WTC11 (cell line): ENCODE data around the gene COG5. TPM values are rescaled to one million over a fixed set of nuclear protein-coding genes. Genes with fewer than 3 reads are reported as not detected.

Experiments
- ATAC-seq: fragments of 200-7000 bp; cut with Tn5 transposase; 2 replicates; pipeline ENCODE4 v1.10.0; 2021; ENCODE audit warnings: mild to moderate bottlenecking, moderate library complexity
- CTCF ChIA-PET: fragments of 300-600 bp; sonication (Branson Sonifier 250); formaldehyde crosslinking; loops from one replicate; lab custom pipeline; 2021; ENCODE audit warnings: antibody characterized with exemption; lab: Charles Lee
- POLR2A ChIA-PET: fragments of 350-600 bp; sonication (Branson Sonifier 250); formaldehyde crosslinking; loops from one replicate; lab custom pipeline; 2021; ENCODE audit warnings: antibody characterized with exemption; lab: Charles Lee
- DNase-seq: peaks from one replicate; pipeline ENCODE4 v3.0.0; 2021; ENCODE audit warnings: low spot score
- H3K27ac Mint-ChIP-seq: 2 replicates; pipeline ENCODE4 v1.8.0; 2021; ENCODE audit warnings: mixed read lengths
- H3K27me3 Mint-ChIP-seq: 2 replicates; pipeline ENCODE4 v1.8.0; 2021; ENCODE audit warnings: low read depth, mild to moderate bottlenecking, moderate library complexity, mixed read lengths
- H3K36me3 Mint-ChIP-seq: 2 replicates; pipeline ENCODE4 v1.8.0; 2021; ENCODE audit warnings: mixed read lengths
- H3K4me1 Mint-ChIP-seq: 2 replicates; pipeline ENCODE4 v1.8.0; 2022; ENCODE audit warnings: mixed read lengths
- H3K4me3 Mint-ChIP-seq: 2 replicates; pipeline ENCODE4 v1.8.0; 2021; ENCODE audit warnings: mild to moderate bottlenecking, moderate library complexity, mixed read lengths
- H3K9me3 Mint-ChIP-seq: 2 replicates; pipeline ENCODE4 v1.8.0; 2021; ENCODE audit warnings: mixed read lengths
- ATF2 ChIP-seq: sonication (generic); formaldehyde crosslinking; IDR thresholded peaks from 2 replicates; pipeline ENCODE4 v1.8.1; 2022; ENCODE audit warnings: low read depth, missing genetic modification reagents, borderline replicate concordance
- CREB1 ChIP-seq: sonication (generic); formaldehyde crosslinking; IDR thresholded peaks from 2 replicates; pipeline ENCODE4 v1.8.0; 2023; ENCODE audit warnings: mild to moderate bottlenecking, missing genetic modification reagents
- CREM ChIP-seq: sonication (generic); formaldehyde crosslinking; IDR thresholded peaks from 2 replicates; pipeline ENCODE4 v1.8.1; 2022; ENCODE audit warnings: mild to moderate bottlenecking, missing genetic modification reagents, moderate library complexity
- E2F4 ChIP-seq: sonication (generic); formaldehyde crosslinking; IDR thresholded peaks from 2 replicates; pipeline ENCODE4 v1.8.1; 2022; ENCODE audit warnings: low read depth, mild to moderate bottlenecking, moderate library complexity, missing genetic modification reagents, borderline replicate concordance
- EMX1 ChIP-seq: fragments of 250-450 bp; sonication (Bioruptor Pico); IDR thresholded peaks from 2 replicates; pipeline ENCODE4 v1.8.0; 2021; ENCODE audit warnings: mild to moderate bottlenecking
- ESRRA ChIP-seq: sonication (generic); formaldehyde crosslinking; IDR thresholded peaks from 2 replicates; pipeline ENCODE4 v1.8.1; 2022; ENCODE audit warnings: mild to moderate bottlenecking, missing genetic modification reagents, borderline replicate concordance
- ETV6 ChIP-seq: sonication (generic); formaldehyde crosslinking; IDR thresholded peaks from 2 replicates; pipeline ENCODE4 v1.8.1; 2022; ENCODE audit warnings: mild to moderate bottlenecking, missing genetic modification reagents
- IRF1 ChIP-seq: sonication (generic); formaldehyde crosslinking; IDR thresholded peaks from 2 replicates; pipeline ENCODE4 v1.8.0; 2023; ENCODE audit warnings: missing genetic modification reagents
- MXD4 ChIP-seq: fragments of 250-450 bp; sonication (Bioruptor Pico); IDR thresholded peaks from 2 replicates; pipeline ENCODE4 v1.8.0; 2021; ENCODE audit warnings: mild to moderate bottlenecking, moderate library complexity, borderline replicate concordance
- MYBL2 ChIP-seq: sonication (generic); formaldehyde crosslinking; IDR thresholded peaks from 2 replicates; pipeline ENCODE4 v1.8.1; 2023; ENCODE audit warnings: mild to moderate bottlenecking, moderate library complexity, missing genetic modification reagents
- NFYB ChIP-seq: sonication (generic); formaldehyde crosslinking; conservative IDR thresholded peaks from 2 replicates; pipeline ENCODE4 v1.8.0; 2022; ENCODE audit warnings: low read depth, missing genetic modification reagents
- PRDM15 ChIP-seq: sonication (generic); formaldehyde crosslinking; IDR thresholded peaks from 2 replicates; pipeline ENCODE4 v1.8.0; 2022; ENCODE audit warnings: missing genetic modification reagents
- PRRX2 ChIP-seq: fragments of 250-450 bp; sonication (Bioruptor Pico); IDR thresholded peaks from 2 replicates; pipeline ENCODE4 v1.8.0; 2021; ENCODE audit warnings: mild to moderate bottlenecking
- RORB ChIP-seq: fragments of 250-450 bp; sonication (Bioruptor Pico); IDR thresholded peaks from 2 replicates; pipeline ENCODE4 v1.9.0; 2021; ENCODE audit warnings: mild to moderate bottlenecking
- SMAD3 ChIP-seq: sonication (generic); formaldehyde crosslinking; IDR thresholded peaks from 2 replicates; pipeline ENCODE4 v1.8.0; 2022; ENCODE audit warnings: missing genetic modification reagents, mild to moderate bottlenecking, borderline replicate concordance
- TP53 ChIP-seq: sonication (generic); formaldehyde crosslinking; IDR thresholded peaks from 2 replicates; pipeline ENCODE4 v1.8.1; 2023; ENCODE audit warnings: mild to moderate bottlenecking, missing genetic modification reagents
- USF1 ChIP-seq: sonication (generic); formaldehyde crosslinking; IDR thresholded peaks from 2 replicates; pipeline ENCODE4 v1.8.0; 2022; ENCODE audit warnings: mild to moderate bottlenecking, missing genetic modification reagents
- ZNF121 ChIP-seq: sonication (generic); formaldehyde crosslinking; IDR thresholded peaks from 2 replicates; pipeline ENCODE4 v1.8.0; 2023; ENCODE audit warnings: missing genetic modification reagents
- ZNF263 ChIP-seq: sonication (generic); formaldehyde crosslinking; IDR thresholded peaks from 2 replicates; pipeline ENCODE4 v1.8.1; 2022; ENCODE audit warnings: low read depth, mild to moderate bottlenecking, moderate library complexity, missing genetic modification reagents
- ZNF416 ChIP-seq: fragments of 250-450 bp; sonication (Bioruptor Pico); IDR thresholded peaks from 2 replicates; pipeline ENCODE4 v1.9.0; 2021; ENCODE audit warnings: mild to moderate bottlenecking, inconsistent platforms
- ZNF512 ChIP-seq: sonication (generic); formaldehyde crosslinking; IDR thresholded peaks from 2 replicates; pipeline ENCODE4 v1.8.1; 2022; ENCODE audit warnings: missing genetic modification reagents, borderline replicate concordance
- ZNF532 ChIP-seq: fragments of 250-450 bp; sonication (Bioruptor Pico); IDR thresholded peaks from 2 replicates; pipeline ENCODE4 v1.9.0; 2021; ENCODE audit warnings: mild to moderate bottlenecking, borderline replicate concordance
- total RNA-seq: library from RNA; stranded (reverse); gene quantifications from 3 replicates; pipeline ENCODE4 v1.2.3, GENCODE V29; 2021

Gene COG5
- total RNA-seq, 1 experiment from 2014 or later: 23.8 TPM

- no peak for DNase-seq
- peaks cover 5% of the 10 kb centered on the region; the same call in 1 of the 2 replicates for H3K4me1 Mint-ChIP-seq
- no peak for ATAC-seq
- ChIA-PET CTCF (no interaction called here), POLR2A (no interaction called here)
- TF ChIP-seq ZNF121 (CRISPR knock-in tag): no peak
- no peak for TF ChIP-seq ETV6 (CRISPR knock-in tag)
- TF ChIP-seq E2F4 (CRISPR knock-in tag): no peak
- TF ChIP-seq ZNF416: no peak
- TF ChIP-seq ZNF263 (CRISPR knock-in tag): no peak
- TF ChIP-seq ZNF532 (CRISPR knock-in tag): no peak
- TF ChIP-seq CREM: no peak
- TF ChIP-seq IRF1 (CRISPR knock-in tag): no peak
- TF ChIP-seq ATF2 (CRISPR knock-in tag): no peak
- TF ChIP-seq ESRRA (CRISPR knock-in tag): no peak
- TF ChIP-seq TP53 (CRISPR knock-in tag): no peak
- TF ChIP-seq NFYB (CRISPR knock-in tag): no peak
- TF ChIP-seq SMAD3 (CRISPR knock-in tag): no peak
- TF ChIP-seq EMX1 (CRISPR knock-in tag): no peak
- no peak for TF ChIP-seq ZNF512 (CRISPR knock-in tag)
- no peak overlapping the region for H3K4me3 Mint-ChIP-seq
- H3K9me3 Mint-ChIP-seq: peaks cover 2% of the 10 kb centered on the region; the same call in 1 of the 2 replicates
- H3K27me3 Mint-ChIP-seq: no peaks in the 10 kb centered on the region
- H3K36me3 Mint-ChIP-seq: peaks cover 2% of the 10 kb centered on the region
- H3K27ac Mint-ChIP-seq: no peak overlapping the region
Measured at GRCh38 chr7:107251963-107252362, 311.8 kb downstream of the COG5 start.

- DNase-seq (no peak), ATAC-seq (no peak)
- Mint-ChIP-seq H3K4me3 (no peak overlapping the region), H3K36me3 (peaks cover 28% of the 10 kb centered on the region), H3K27me3 (no peaks in the 10 kb centered on the region), H3K9me3 (peaks cover 21% of the 10 kb centered on the region), H3K4me1 (peaks cover 5% of the 10 kb centered on the region; the same call in 1 of the 2 replicates), H3K27ac (no peak overlapping the region)
- ChIA-PET POLR2A (no interaction called here), CTCF (no interaction called here)
- TF ChIP-seq MXD4 (CRISPR knock-in tag): no peak
- TF ChIP-seq MYBL2: no peak
- TF ChIP-seq CREB1: no peak
- no peak for TF ChIP-seq PRRX2 (CRISPR knock-in tag)
- TF ChIP-seq USF1 (CRISPR knock-in tag): no peak
- no peak for TF ChIP-seq RORB
- TF ChIP-seq PRDM15 (CRISPR knock-in tag): no peak
- TF ChIP-seq ETV6 (CRISPR knock-in tag): no peak
Measured at GRCh38 chr7:107248551-107249316, 315.0 kb downstream of the COG5 start.
